KMS-11 (cell line): Measurements from ENCODE around the gene YEATS2.
"Not testable (repeated sequence)": the region's sequence is repeated elsewhere in the genome, so short reads cannot be mapped to it uniquely, and the experiment has no call there.

Experiments
- H2AFZ ChIP-seq: fragments of 200-600 bp; sonication (generic); 2 replicates; pipeline ENCODE4 v1.6.1; 2016; ENCODE audit warnings: antibody characterized with exemption, mixed run types, low read depth
- H3K27ac ChIP-seq: fragments of 200-600 bp; sonication (generic); 2 replicates; pipeline ENCODE4 v1.6.1; 2016; ENCODE audit warnings: mild to moderate bottlenecking, mixed run types
- H3K27me3 ChIP-seq: fragments of 200-600 bp; sonication (generic); 2 replicates; pipeline ENCODE4 v1.6.1; 2017; ENCODE audit warnings: mild to moderate bottlenecking, low read depth, mixed run types, moderate library complexity; ENCODE audit not compliant: insufficient read depth
- H3K36me3 ChIP-seq: fragments of 200-600 bp; sonication (generic); 2 replicates; pipeline ENCODE4 v1.6.1; 2017; ENCODE audit warnings: mild to moderate bottlenecking, mixed run types; ENCODE audit not compliant: insufficient read depth
- H3K4me1 ChIP-seq: fragments of 200-600 bp; sonication (generic); 2 replicates; pipeline ENCODE4 v1.6.1; 2016; ENCODE audit warnings: mild to moderate bottlenecking, low read depth, mixed run types; ENCODE audit not compliant: poor library complexity, severe bottlenecking
- H3K4me2 ChIP-seq: fragments of 200-600 bp; sonication (generic); 2 replicates; pipeline ENCODE4 v1.7.0; 2016; ENCODE audit warnings: mild to moderate bottlenecking, mixed run types
- H3K4me3 ChIP-seq: fragments of 200-600 bp; sonication (generic); IDR thresholded peaks from 2 replicates; pipeline ENCODE4 v1.6.1; 2017; ENCODE audit warnings: low read depth, low read length, mixed read lengths; ENCODE audit not compliant: insufficient read depth
- H3K79me2 ChIP-seq: fragments of 200-600 bp; sonication (generic); 2 replicates; pipeline ENCODE4 v1.6.1; 2016; ENCODE audit warnings: low read depth, mixed run types; ENCODE audit not compliant: insufficient read depth
- H3K9ac ChIP-seq: fragments of 200-600 bp; sonication (generic); 2 replicates; pipeline ENCODE4 v1.6.1; 2016; ENCODE audit warnings: mild to moderate bottlenecking, mixed run types
- H4K20me1 ChIP-seq: fragments of 200-600 bp; sonication (generic); 2 replicates; pipeline ENCODE4 v1.6.1; 2016; ENCODE audit warnings: mild to moderate bottlenecking, mixed run types; ENCODE audit not compliant: insufficient read depth
- CTCF ChIP-seq: fragments of 200-600 bp; sonication (generic); conservative IDR thresholded peaks from 2 replicates; pipeline ENCODE4 v1.6.1; 2017; ENCODE audit warnings: low read depth, mild to moderate bottlenecking, antibody characterized with exemption, low read length, moderate library complexity, mixed read lengths

Gene YEATS2

DNA sequence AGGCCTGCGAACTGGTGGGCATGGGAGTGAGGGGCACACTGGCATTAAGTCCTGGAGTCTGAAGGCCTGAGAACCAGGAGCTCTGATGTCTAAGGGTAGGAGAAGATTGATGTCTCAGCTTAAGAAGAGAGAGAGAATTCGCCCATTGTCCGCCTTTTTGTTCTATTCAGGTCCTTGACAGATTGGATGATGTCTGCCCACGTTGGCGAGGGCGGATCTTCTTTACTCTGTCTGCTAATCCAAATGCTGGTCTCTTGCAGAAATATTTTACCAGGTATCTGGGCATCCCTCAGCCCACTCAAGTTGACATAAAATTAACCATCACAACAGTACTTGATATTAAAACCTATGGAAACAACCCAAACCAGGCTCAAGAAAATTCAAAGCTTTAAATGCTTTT lies 83.6 kb downstream of the YEATS2 start:
- H3K4me2 ChIP-seq, result no peak overlapping the region
- peaks cover 13% of the 10 kb centered on the region; the same call in 1 of the 2 replicates for H3K36me3 ChIP-seq
- no peak overlapping the region for H3K4me3 ChIP-seq
- no peak overlapping the region for H3K9ac ChIP-seq
- no peak for TF ChIP-seq CTCF
- H3K27me3 ChIP-seq, result no peaks in the 10 kb centered on the region
- H3K27ac ChIP-seq, result no peak overlapping the region
- H3K4me1 ChIP-seq, result no peaks in the 10 kb centered on the region
- H4K20me1 ChIP-seq, result no peaks in the 10 kb centered on the region
- no peaks in the 10 kb centered on the region for H3K79me2 ChIP-seq
- H2AFZ ChIP-seq, result no peak overlapping the region

DNA sequence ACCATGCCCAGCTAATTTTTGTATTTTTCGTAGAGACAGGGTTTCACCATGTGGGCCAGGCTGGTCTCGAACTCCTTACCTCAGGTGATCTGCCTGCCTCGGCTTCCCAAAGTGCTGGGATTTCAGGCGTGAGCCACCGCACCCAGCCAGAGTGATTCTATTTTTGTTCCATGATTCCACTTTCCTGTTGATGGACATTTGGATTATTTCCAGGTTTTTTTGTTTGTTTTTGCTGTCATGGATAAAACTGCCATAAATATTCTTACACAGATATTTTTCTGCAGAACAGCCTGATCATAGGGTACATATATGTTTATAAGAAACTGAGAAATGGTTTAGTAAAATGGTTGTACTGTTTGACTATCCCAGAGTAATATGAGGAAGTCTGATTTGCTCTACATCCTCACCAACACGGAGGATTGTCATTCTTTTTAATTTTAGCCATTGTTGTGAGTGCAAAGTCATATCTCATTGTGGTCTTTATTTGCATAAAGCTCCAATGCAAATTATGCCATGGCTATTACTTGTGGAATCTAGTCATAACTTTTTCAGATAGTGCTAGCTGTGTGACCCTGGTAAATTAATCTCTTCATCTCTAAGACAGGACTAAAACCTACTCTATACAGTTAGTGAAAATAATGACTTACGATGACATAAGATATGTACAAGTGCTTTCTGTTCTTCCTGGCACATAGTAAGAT lies 85.1 kb downstream of the YEATS2 start:
- Histone ChIP-seq H3K36me3 (peaks cover 13% of the 10 kb centered on the region; the same call in 1 of the 2 replicates), H3K79me2 (no peaks in the 10 kb centered on the region), H3K4me2 (no peak overlapping the region), H4K20me1 (no peaks in the 10 kb centered on the region), H3K27me3 (no peaks in the 10 kb centered on the region), H3K9ac (no peak overlapping the region), H3K4me1 (no peaks in the 10 kb centered on the region), H3K4me3 (no peak overlapping the region), H3K27ac (no peak overlapping the region), H2AFZ (no peak overlapping the region)
- TF ChIP-seq CTCF, result no peak

GRCh38 chr3:183784503-183784902 lies 86.9 kb downstream of the YEATS2 start:
- not testable (repeated sequence) for H3K4me2 ChIP-seq, H3K79me2 ChIP-seq, H3K4me1 ChIP-seq, H3K9ac ChIP-seq, H4K20me1 ChIP-seq, H3K4me3 ChIP-seq, H2AFZ ChIP-seq, H3K27ac ChIP-seq, H3K27me3 ChIP-seq
- H3K36me3 ChIP-seq, result peaks cover 13% of the 10 kb centered on the region; the same call in 1 of the 2 replicates

DNA sequence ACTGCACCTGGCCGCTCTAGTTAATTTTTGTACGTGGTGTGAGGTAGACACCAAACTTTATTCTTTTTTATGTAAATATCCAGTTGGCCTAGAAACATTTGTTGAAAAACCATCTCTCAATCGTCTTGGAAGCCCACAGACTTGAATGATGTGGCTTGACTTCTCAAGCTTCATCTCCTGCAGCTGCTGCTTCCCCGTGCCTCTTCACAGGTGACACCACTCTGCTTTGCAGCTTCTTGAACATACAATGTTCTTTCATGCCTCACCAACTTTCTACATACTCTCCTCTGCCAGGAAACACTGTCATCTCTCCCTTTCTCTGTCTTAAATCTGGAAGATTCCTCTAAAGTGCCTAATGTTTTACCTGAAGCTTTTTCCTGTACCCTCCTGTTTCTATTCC lies 92.2 kb downstream of the YEATS2 start:
- no peak overlapping the region for H3K27ac ChIP-seq
- H3K79me2 ChIP-seq, result no peaks in the 10 kb centered on the region
- no peak for TF ChIP-seq CTCF
- no peak overlapping the region for H3K4me3 ChIP-seq
- no peak overlapping the region for H2AFZ ChIP-seq
- no peak overlapping the region for H3K4me2 ChIP-seq
- H4K20me1 ChIP-seq, result no peaks in the 10 kb centered on the region
- H3K36me3 ChIP-seq, result peaks cover 4% of the 10 kb centered on the region; the same call in 1 of the 2 replicates
- H3K27me3 ChIP-seq, result no peaks in the 10 kb centered on the region
- H3K9ac ChIP-seq, result no peak overlapping the region
- no peaks in the 10 kb centered on the region for H3K4me1 ChIP-seq

DNA sequence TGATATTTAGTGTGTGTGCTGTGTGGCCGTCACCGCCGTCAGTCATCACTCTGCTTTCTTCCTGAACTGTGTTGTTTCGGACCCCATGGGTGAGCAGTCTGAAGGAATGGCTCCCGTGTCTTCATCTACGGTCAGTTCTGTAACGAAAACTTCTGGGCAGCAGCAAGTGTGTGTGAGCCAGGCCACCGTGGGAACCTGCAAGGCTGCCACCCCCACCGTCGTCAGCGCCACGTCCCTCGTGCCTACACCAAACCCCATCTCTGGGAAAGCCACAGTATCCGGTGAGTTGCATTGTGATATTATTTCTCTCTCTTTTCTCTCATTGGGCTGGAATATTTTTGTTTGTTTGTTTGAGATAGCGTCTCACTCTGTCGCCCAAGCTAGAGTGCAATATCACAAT lies 93.1 kb downstream of the YEATS2 start:
- no peak overlapping the region for H2AFZ ChIP-seq
- no peaks in the 10 kb centered on the region for H4K20me1 ChIP-seq
- H3K27me3 ChIP-seq, result no peaks in the 10 kb centered on the region
- no peak overlapping the region for H3K27ac ChIP-seq
- H3K36me3 ChIP-seq, result peaks cover 4% of the 10 kb centered on the region; the same call in 1 of the 2 replicates
- H3K79me2 ChIP-seq, result no peaks in the 10 kb centered on the region
- no peak overlapping the region for H3K9ac ChIP-seq
- H3K4me2 ChIP-seq, result no peak overlapping the region
- H3K4me1 ChIP-seq, result no peaks in the 10 kb centered on the region
- no peak for TF ChIP-seq CTCF
- no peak overlapping the region for H3K4me3 ChIP-seq
